ENCODE measurements around the gene POLR3H. TPM values are rescaled to one million over a fixed set of nuclear protein-coding genes. Genes with fewer than 3 reads are reported as not detected.
"Not testable (repeated sequence)": the region's sequence is repeated elsewhere in the genome, so short reads cannot be mapped to it uniquely, and the experiment has no call there.

The POLR3H gene, protein sequence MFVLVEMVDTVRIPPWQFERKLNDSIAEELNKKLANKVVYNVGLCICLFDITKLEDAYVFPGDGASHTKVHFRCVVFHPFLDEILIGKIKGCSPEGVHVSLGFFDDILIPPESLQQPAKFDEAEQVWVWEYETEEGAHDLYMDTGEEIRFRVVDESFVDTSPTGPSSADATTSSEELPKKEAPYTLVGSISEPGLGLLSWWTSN
- 10 to 100 TPM; 18.7 to 92.6 (median 37.9) TPM for total RNA-seq
- 10 to 100 TPM; 45.1 to 61.5 (median 53.6) TPM for polyA plus RNA-seq
- long read RNA-seq, donor 1, full-length matches to known transcripts, result 25 of 25 reads
- long read RNA-seq, donor 1, partial matches to known transcripts, result 0 of 25 reads
- long read RNA-seq, donor 1, other reads (novel, unspliced or antisense), result 0 of 25 reads
- long read RNA-seq, donor 2, full-length matches to known transcripts, result 16 of 16 reads
- long read RNA-seq, donor 2, partial matches to known transcripts, result 0 of 16 reads
- long read RNA-seq, donor 2, other reads (novel, unspliced or antisense), result 0 of 16 reads
- long read RNA-seq, donor 3, full-length matches to known transcripts, result 4 of 88 reads
- long read RNA-seq, donor 3, partial matches to known transcripts, result 68 of 88 reads
- long read RNA-seq, donor 3, other reads (novel, unspliced or antisense), result 16 of 88 reads
- long read RNA-seq, donor 4, full-length matches to known transcripts, result 27 of 37 reads
- long read RNA-seq, donor 4, partial matches to known transcripts, result 1 of 37 reads
- long read RNA-seq, donor 4, other reads (novel, unspliced or antisense), result 9 of 37 reads
- long read RNA-seq, donor 5, full-length matches to known transcripts, result 79 of 98 reads
- long read RNA-seq, donor 5, partial matches to known transcripts, result 2 of 98 reads
- long read RNA-seq, donor 5, other reads (novel, unspliced or antisense), result 17 of 98 reads
- long read RNA-seq, donor 6, full-length matches to known transcripts, result 8 of 10 reads
- long read RNA-seq, donor 6, partial matches to known transcripts, result 1 of 10 reads
- long read RNA-seq, donor 6, other reads (novel, unspliced or antisense), result 1 of 10 reads
- long read RNA-seq, donor 7, full-length matches to known transcripts, result 6 of 151 reads
- long read RNA-seq, donor 7, partial matches to known transcripts, result 138 of 151 reads
- long read RNA-seq, donor 7, other reads (novel, unspliced or antisense), result 7 of 151 reads
- long read RNA-seq, donor 8, full-length matches to known transcripts, result 15 of 15 reads
- long read RNA-seq, donor 8, partial matches to known transcripts, result 0 of 15 reads
- long read RNA-seq, donor 8, other reads (novel, unspliced or antisense), result 0 of 15 reads
- long read RNA-seq, donor 9, full-length matches to known transcripts, result 7 of 170 reads
- long read RNA-seq, donor 9, partial matches to known transcripts, result 163 of 170 reads
- long read RNA-seq, donor 9, other reads (novel, unspliced or antisense), result 0 of 170 reads
- long read RNA-seq, donor 10, full-length matches to known transcripts, result 9 of 9 reads
- long read RNA-seq, donor 10, partial matches to known transcripts, result 0 of 9 reads
- long read RNA-seq, donor 10, other reads (novel, unspliced or antisense), result 0 of 9 reads

DNA sequence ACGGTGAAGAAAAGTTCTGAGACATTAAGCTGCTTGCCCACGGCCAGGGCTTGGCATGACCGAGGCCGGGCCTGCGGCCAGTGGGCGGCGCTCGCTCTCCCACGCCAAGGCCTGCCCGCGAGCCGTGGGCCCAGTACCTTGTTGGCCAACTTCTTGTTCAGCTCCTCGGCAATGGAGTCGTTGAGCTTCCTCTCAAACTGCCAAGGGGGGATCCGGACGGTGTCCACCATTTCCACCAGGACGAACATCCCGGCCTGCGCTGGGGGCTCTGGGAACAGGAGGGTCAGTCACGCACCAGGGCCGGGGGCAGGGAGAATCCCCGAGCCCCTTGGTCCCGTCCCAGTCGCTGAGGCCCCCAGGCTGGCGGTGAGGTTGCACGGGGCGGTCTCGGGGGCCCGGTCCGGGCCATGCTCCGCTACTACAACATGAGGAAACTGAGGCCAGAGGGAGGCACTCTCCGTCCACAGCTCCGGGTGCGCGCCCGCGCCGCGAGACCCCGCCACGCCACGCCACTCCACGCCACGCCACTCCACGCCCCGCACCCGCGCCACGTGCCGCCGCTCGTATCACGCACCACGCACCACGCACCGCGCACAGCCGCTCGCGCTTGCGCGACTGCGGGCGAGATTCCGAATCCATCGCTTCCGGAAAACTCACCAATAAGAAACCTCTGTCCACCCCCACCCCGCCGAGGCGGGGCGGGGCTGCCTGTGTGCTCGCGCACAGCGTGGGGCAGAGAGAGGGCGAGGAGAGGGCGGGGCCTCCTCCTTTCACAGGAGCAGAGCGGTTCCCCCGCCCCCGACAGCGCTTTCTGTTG is at the start of gene POLR3H:
TSS of gene POLR3H (minus strand) at position 617 of the 817 bp plus-strand sequence. CDS start at position 248, 369 bp downstream.
- peak within 1 kb of the TSS; percentile 81 to 92 (median 91) for H3K27ac ChIP-seq
- 0 to 3% (median 1%) methylated on average over 12 to 80 of the region's 80 CpGs for WGBS, 4 donors
- H3K36me3 ChIP-seq (replicated peaks in 1 of 2), result no peaks in the 10 kb centered on the region
- intact Hi-C loops (cut with DNase I), result loop anchor here (5.0 to 10.0 kb wide), 2 partner anchors 51 to 53 kb away; no protein-coding TSS in a partner anchor
- peak; percentile 98 to 100 (median 99) for DNase-seq
- H3K4me3 ChIP-seq, result peak within 1 kb of the TSS; percentile 34 to 68 (median 59)
- TF ChIP-seq POLR2A (IDR thresholded peaks at IDR 0.05), result peak; percentile 15 to 64
- TF ChIP-seq, protein P1, sequence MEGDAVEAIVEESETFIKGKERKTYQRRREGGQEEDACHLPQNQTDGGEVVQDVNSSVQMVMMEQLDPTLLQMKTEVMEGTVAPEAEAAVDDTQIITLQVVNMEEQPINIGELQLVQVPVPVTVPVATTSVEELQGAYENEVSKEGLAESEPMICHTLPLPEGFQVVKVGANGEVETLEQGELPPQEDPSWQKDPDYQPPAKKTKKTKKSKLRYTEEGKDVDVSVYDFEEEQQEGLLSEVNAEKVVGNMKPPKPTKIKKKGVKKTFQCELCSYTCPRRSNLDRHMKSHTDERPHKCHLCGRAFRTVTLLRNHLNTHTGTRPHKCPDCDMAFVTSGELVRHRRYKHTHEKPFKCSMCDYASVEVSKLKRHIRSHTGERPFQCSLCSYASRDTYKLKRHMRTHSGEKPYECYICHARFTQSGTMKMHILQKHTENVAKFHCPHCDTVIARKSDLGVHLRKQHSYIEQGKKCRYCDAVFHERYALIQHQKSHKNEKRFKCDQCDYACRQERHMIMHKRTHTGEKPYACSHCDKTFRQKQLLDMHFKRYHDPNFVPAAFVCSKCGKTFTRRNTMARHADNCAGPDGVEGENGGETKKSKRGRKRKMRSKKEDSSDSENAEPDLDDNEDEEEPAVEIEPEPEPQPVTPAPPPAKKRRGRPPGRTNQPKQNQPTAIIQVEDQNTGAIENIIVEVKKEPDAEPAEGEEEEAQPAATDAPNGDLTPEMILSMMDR (IDR thresholded peaks at IDR 0.05), result peak; percentile 21 to 57 (median 48)
- no peaks in the 10 kb centered on the region for H3K9me3 ChIP-seq (replicated peaks in 1 of 3)
- no peaks in the 10 kb centered on the region for H3K27me3 ChIP-seq
- H3K4me1 ChIP-seq (replicated peaks in 1 of 2), result peaks cover 24 to 46% of the 10 kb centered on the region in 2 donors

DNA sequence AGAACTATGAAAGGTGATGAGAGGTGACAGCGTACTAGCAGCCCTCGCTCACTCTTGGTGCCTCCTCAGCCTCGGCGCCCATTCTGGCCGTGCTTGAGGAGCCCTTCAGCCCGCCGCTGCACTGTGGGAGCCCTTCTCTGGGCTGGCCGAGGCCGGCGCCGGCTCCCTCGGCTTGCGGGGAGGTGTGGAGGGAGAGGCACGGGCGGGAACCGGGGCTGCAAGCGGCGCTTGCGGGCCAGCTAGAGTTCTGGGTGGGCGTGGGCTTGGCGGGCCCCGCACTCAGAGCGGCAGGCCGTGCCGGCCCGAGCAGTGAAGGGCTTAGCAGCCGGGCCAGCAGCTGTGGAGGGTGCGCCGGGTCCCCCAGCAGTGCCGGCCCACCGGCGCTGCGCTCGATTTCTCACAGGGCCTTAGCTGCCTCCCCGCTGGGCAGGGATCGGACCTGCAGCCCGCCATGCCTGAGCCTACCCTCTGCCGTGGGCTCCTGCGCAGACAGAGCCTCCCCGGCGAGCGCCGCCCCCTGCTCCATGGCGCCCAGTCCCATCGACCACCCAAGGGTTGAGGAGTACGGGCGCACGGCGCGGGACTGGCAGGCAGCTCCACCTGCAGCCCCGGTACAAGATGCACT is 49.2 kb upstream of the POLR3H start:
- intact Hi-C loops (cut with DNase I), result loop anchor here in 1 of 2 donors (10.0 kb wide), 1 partner anchor 49 kb away; the partner anchor contains the start of gene POLR3H
- not testable (repeated sequence) for H3K36me3 ChIP-seq (replicated peaks in 1 of 2); H3K27me3 ChIP-seq; H3K9me3 ChIP-seq (replicated peaks in 1 of 3); H3K27ac ChIP-seq; H3K4me3 ChIP-seq
- 96% methylated on average over 26 to 51 of the region's 51 CpGs for WGBS, 4 donors
- peak in 1 of 7 donors; percentile 20 for DNase-seq
- peaks cover 23 to 24% of the 10 kb centered on the region in 2 donors for H3K4me1 ChIP-seq (replicated peaks in 1 of 2)

DNA sequence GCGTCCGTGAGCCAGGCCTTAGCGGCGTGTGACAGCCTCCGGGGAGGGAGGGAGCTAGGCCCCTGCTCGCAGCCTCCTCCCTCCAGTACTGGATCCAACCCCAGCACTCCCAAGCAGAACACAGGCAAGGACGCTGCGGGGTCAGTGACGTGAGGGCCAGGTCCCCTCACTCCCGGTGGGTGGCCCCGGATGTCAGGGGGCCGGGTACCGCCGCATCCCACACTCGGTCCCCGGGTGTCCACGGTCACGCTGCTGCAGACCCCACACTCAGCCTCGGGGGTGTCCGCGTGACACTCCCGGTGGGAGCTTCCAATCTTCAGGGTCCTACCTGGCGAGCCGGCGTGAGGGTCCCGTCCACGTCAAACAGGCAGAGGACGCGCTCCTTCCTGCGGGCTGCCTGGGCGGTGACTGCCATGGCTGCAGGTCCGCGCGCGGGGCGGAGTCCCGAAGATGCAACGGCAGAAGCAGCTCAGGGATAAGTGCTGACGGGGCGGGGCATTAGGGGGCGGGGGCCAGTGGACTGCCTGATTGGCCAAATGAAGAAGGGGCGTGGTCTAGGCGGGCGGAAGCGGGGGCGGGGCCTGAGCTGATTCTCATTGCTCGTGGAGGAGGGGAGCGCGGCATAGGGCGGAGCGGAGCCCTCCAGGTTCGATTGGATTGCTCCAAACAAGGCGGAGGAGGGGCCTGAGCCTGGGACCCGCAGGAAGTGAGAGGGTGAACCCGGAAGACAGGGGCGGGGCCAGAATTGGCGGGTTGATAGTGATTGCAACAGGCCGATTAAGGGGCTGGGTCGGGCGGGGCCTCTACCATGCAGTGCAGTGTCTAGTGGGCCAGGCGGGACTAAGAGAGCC is 45.3 kb upstream of the POLR3H start, which contains the start of gene PMM1:
TSS of gene PMM1 (minus strand) at position 450 of the 851 bp plus-strand sequence. CDS start at position 415, 35 bp downstream.
- Histone ChIP-seq H3K9me3 (replicated peaks in 1 of 3) (no peaks in the 10 kb centered on the region), H3K27me3 (no peaks in the 10 kb centered on the region), H3K27ac (peak within 1 kb of the TSS; percentile 44 to 91 (median 81)), H3K4me1 (replicated peaks in 1 of 2) (peaks cover 8 to 15% of the 10 kb centered on the region in 2 donors), H3K36me3 (replicated peaks in 1 of 2) (no peaks in the 10 kb centered on the region), H3K4me3 (peak within 1 kb of the TSS; percentile 62 to 96 (median 86))
- peak; percentile 100 for DNase-seq
- WGBS, 4 donors, result 1 to 2% (median 1%) methylated on average over 7 to 61 of the region's 61 CpGs
- peak; percentile 89 to 97 for TF ChIP-seq POLR2A (IDR thresholded peaks at IDR 0.05)
- TF ChIP-seq, protein P1 (IDR thresholded peaks at IDR 0.05), result no peak
- intact Hi-C loops (cut with DNase I), result loop anchor here in 1 of 2 donors (10.0 kb wide), 1 partner anchor 45 kb away; the partner anchor contains the start of gene POLR3H

All from adrenal gland (tissue), 19 donors.